Endodermal cell (in vitro differentiated cells): Measurements from ENCODE around the gene CALHM2. TPM values are rescaled to one million over a fixed set of nuclear protein-coding genes. Genes with fewer than 3 reads are reported as not detected.
"Not testable (repeated sequence)": the region's sequence is repeated elsewhere in the genome, so short reads cannot be mapped to it uniquely, and the experiment has no call there.

Source experiments
- DNase-seq: peaks from one replicate; pipeline ENCODE4 v3.0.0-alpha.2; 2017
- H3K27ac ChIP-seq: 2 replicates; pipeline ENCODE4 v1.5.1; 2013; ENCODE audit warnings: mild to moderate bottlenecking, low read depth, low read length, moderate library complexity
- H3K27me3 ChIP-seq: 2 replicates; pipeline ENCODE4 v1.6.1; 2013; ENCODE audit warnings: mild to moderate bottlenecking, low read length, moderate library complexity; ENCODE audit not compliant: insufficient read depth, control insufficient read depth, poor library complexity, severe bottlenecking
- H3K36me3 ChIP-seq: 2 replicates; pipeline ENCODE4 v1.7.0; 2013; ENCODE audit warnings: mild to moderate bottlenecking, low read length, moderate library complexity; ENCODE audit not compliant: control insufficient read depth, insufficient read depth
- H3K4me1 ChIP-seq: one replicate; pipeline ENCODE4 v1.7.0; 2013; ENCODE audit warnings: low read length; ENCODE audit not compliant: control insufficient read depth, insufficient read depth
- H3K4me3 ChIP-seq: 2 replicates; pipeline ENCODE4 v1.5.1; 2013; ENCODE audit warnings: mild to moderate bottlenecking, low read length, moderate library complexity
- H3K9ac ChIP-seq: 2 replicates; pipeline ENCODE4 v1.6.1; 2013; ENCODE audit warnings: mild to moderate bottlenecking, low read length, moderate library complexity; ENCODE audit not compliant: poor library complexity, severe bottlenecking; ENCODE audit errors: extremely low read depth
- H3K9me3 ChIP-seq: 2 replicates; pipeline ENCODE4 v1.6.1; 2013; ENCODE audit warnings: mild to moderate bottlenecking, low read length, moderate library complexity; ENCODE audit not compliant: control insufficient read depth
- H3K27ac Mint-ChIP-seq: 2 replicates; pipeline ENCODE4 v1.8.0; 2020; ENCODE audit warnings: mixed read lengths
- H3K27me3 Mint-ChIP-seq: 2 replicates; pipeline ENCODE4 v1.8.0; 2021; ENCODE audit warnings: mild to moderate bottlenecking, mixed read lengths; ENCODE audit not compliant: insufficient read depth
- H3K36me3 Mint-ChIP-seq: 2 replicates; pipeline ENCODE4 v1.8.0; 2020; ENCODE audit warnings: low read depth, mixed read lengths
- H3K4me1 Mint-ChIP-seq: 2 replicates; pipeline ENCODE4 v1.8.0; 2020; ENCODE audit warnings: mixed read lengths
- H3K4me3 Mint-ChIP-seq: 2 replicates; pipeline ENCODE4 v1.8.0; 2020; ENCODE audit warnings: mild to moderate bottlenecking, moderate library complexity, mixed read lengths
- H3K9me3 Mint-ChIP-seq: 2 replicates; pipeline ENCODE4 v1.8.0; 2020; ENCODE audit warnings: mild to moderate bottlenecking, mixed read lengths
- CTCF ChIP-seq: fragments of 200-600 bp; sonication (generic); conservative IDR thresholded peaks from 2 replicates; pipeline ENCODE4 v1.5.0; 2021; ENCODE audit warnings: antibody characterized with exemption, mild to moderate bottlenecking
- WGBS, 2 experiments: methylation state at CpG; one replicate each; pipeline versions ENCODE4 v1.1.5 to v1.1.7; 2013; ENCODE audit warnings: missing lambda C conversion rate in 2 of 2, mixed read lengths in 1 of 2; ENCODE audit not compliant: insufficient coverage in 1 of 2, insufficient read length in 1 of 2; 5-methylcytosine and 5-hydroxymethylcytosine counted together
- total RNA-seq, 2 donors: library from RNA; stranded (reverse); fragmentation: NEBNext Ultra II Directional in 1 of 2; extraction: Animal tissue kit (Norgen Biotek cat#: 25700) in 1 of 2; gene quantifications; 2 replicates in 1 of 2; 3 replicates in 1 of 2; pipeline ENCODE4 v1.2.1, GENCODE V29; 2021

The CALHM2 gene
- total RNA-seq, 2 donors from 2014 or later: 1.0 to 3.1 TPM

- no peak overlapping the region for H3K4me3 ChIP-seq
Observed at GRCh38 chr10:103419101-103419500, 33.1 kb downstream of the CALHM2 start.

GRCh38 chr10:103417601-103418000 is 34.6 kb downstream of the CALHM2 start:
- Mint-ChIP-seq H3K9me3 (no peaks in the 10 kb centered on the region), H3K27ac (no peak overlapping the region), H3K27me3 (no peaks in the 10 kb centered on the region), H3K4me1 (no peaks in the 10 kb centered on the region), H3K36me3 (peaks cover 86% of the 10 kb centered on the region), H3K4me3 (no peak overlapping the region)
- Histone ChIP-seq H3K27ac (no peak overlapping the region), H3K9me3 (no peaks in the 10 kb centered on the region), H3K36me3 (peaks cover 92% of the 10 kb centered on the region), H3K4me1 (no peaks in the 10 kb centered on the region), H3K9ac (no peak overlapping the region), H3K27me3 (no peaks in the 10 kb centered on the region), H3K4me3 (no peak overlapping the region)
- no peak for TF ChIP-seq CTCF
- DNase-seq: no peak
- WGBS, 2 experiments: 90 to 94% methylated on average over 5 of the region's 5 CpGs

More at GRCh38 chr10:103419101-103419500, 33.1 kb downstream of the CALHM2 start:
- H3K4me3 Mint-ChIP-seq: no peak overlapping the region
- Histone ChIP-seq H3K4me1 (no peaks in the 10 kb centered on the region), H3K27ac (no peak overlapping the region), H3K9me3 (no peaks in the 10 kb centered on the region), H3K9ac (no peak overlapping the region), H3K27me3 (no peaks in the 10 kb centered on the region), H3K36me3 (peaks cover 92% of the 10 kb centered on the region)
- H3K27me3 Mint-ChIP-seq: no peaks in the 10 kb centered on the region
- peaks cover 87% of the 10 kb centered on the region for H3K36me3 Mint-ChIP-seq
- DNase-seq: no peak
- H3K27ac Mint-ChIP-seq: no peak overlapping the region
- TF ChIP-seq CTCF: no peak
- no peaks in the 10 kb centered on the region for H3K9me3 Mint-ChIP-seq
- WGBS, 2 experiments: 92 to 98% methylated on average over 4 of the region's 4 CpGs
- no peaks in the 10 kb centered on the region for H3K4me1 Mint-ChIP-seq

- H3K36me3 Mint-ChIP-seq: peaks cover 83% of the 10 kb centered on the region
- not testable (repeated sequence) for H3K27ac ChIP-seq
Observed at GRCh38 chr10:103417148-103417469, 35.1 kb downstream of the CALHM2 start.

More at GRCh38 chr10:103417148-103417469, 35.1 kb downstream of the CALHM2 start:
- not testable (repeated sequence) for H3K9ac ChIP-seq, H3K27me3 ChIP-seq, H3K27ac Mint-ChIP-seq, H3K4me3 Mint-ChIP-seq, H3K9me3 Mint-ChIP-seq, DNase-seq, H3K4me1 ChIP-seq, H3K4me1 Mint-ChIP-seq, H3K27me3 Mint-ChIP-seq, H3K9me3 ChIP-seq, H3K4me3 ChIP-seq
- 95 to 100% methylated on average over 4 to 5 of the region's 5 CpGs for WGBS, 2 experiments
- H3K36me3 ChIP-seq: peaks cover 91% of the 10 kb centered on the region
